Fibroblast of skin of scalp (primary cell): ENCODE data around the gene USF1.
"Not testable (repeated sequence)": the region's sequence is repeated elsewhere in the genome, so short reads cannot be mapped to it uniquely, and the experiment has no call there.

Experiments used
- DNase-seq: peaks from one replicate; pipeline ENCODE4 v3.0.0-alpha.2; 2013

USF1 gene

GRCh38 chr1:161047436-161048420 lies 2.0 kb upstream of the USF1 start:
- no peak for DNase-seq

- DNase-seq: no peak
These were observed 940 bp upstream of the USF1 start for GRCh38 chr1:161046605-161047228.

GRCh38 chr1:161044908-161045735 lies 655 bp downstream of the USF1 start:
- DNase-seq: peak; percentile 52

- no peak for DNase-seq
These were observed 1.3 kb downstream of the USF1 start for GRCh38 chr1:161044535-161044907.

- no peak for DNase-seq
These were observed 6.2 kb downstream of the USF1 start for GRCh38 chr1:161039546-161039945.

GRCh38 chr1:161039154-161039545 lies 6.6 kb downstream of the USF1 start:
- DNase-seq: no peak

GRCh38 chr1:161038523-161039153 lies 7.1 kb downstream of the USF1 start, which contains the start of gene TSTD1:
TSS of gene TSTD1 (minus strand) at chr1:161038964. CDS start at chr1:161038889, 75 bp downstream.
- no peak for DNase-seq

- DNase-seq: no peak
These were observed 7.9 kb downstream of the USF1 start for GRCh38 chr1:161037661-161038522.

- DNase-seq: no peak
These were observed 12.0 kb downstream of the USF1 start for GRCh38 chr1:161033751-161034150.

GRCh38 chr1:161032409-161032808 lies 13.4 kb downstream of the USF1 start:
- DNase-seq: no peak

GRCh38 chr1:161031874-161032273 lies 13.9 kb downstream of the USF1 start:
- DNase-seq: no peak

GRCh38 chr1:161029466-161029865 lies 16.3 kb downstream of the USF1 start:
- DNase-seq: not testable (repeated sequence)

- not testable (repeated sequence) for DNase-seq
These were observed 18.8 kb downstream of the USF1 start for GRCh38 chr1:161026954-161027353.

GRCh38 chr1:161022432-161022831 lies 23.3 kb downstream of the USF1 start:
- DNase-seq: not testable (repeated sequence)

GRCh38 chr1:161021970-161022353 lies 23.8 kb downstream of the USF1 start:
- no peak for DNase-seq

- DNase-seq: no peak
These were observed 24.4 kb downstream of the USF1 start for GRCh38 chr1:161021165-161021969.

GRCh38 chr1:161020509-161021164 lies 25.1 kb downstream of the USF1 start, which contains the start of gene F11R:
TSS of gene F11R (minus strand) at chr1:161021152. CDS start at chr1:161021073, 79 bp downstream.
- no peak for DNase-seq

GRCh38 chr1:161019751-161020495 lies 25.9 kb downstream of the USF1 start:
- DNase-seq: no peak

- DNase-seq: not testable (repeated sequence)
These were observed 26.6 kb downstream of the USF1 start for GRCh38 chr1:161019111-161019660.
